ENCODE measurements around the gene JAK1. TPM values are rescaled to one million over a fixed set of nuclear protein-coding genes. Genes with fewer than 3 reads are reported as not detected.

JAK1 gene
- total RNA-seq, 1 experiment from 2014 or later, result 138 TPM

DNA sequence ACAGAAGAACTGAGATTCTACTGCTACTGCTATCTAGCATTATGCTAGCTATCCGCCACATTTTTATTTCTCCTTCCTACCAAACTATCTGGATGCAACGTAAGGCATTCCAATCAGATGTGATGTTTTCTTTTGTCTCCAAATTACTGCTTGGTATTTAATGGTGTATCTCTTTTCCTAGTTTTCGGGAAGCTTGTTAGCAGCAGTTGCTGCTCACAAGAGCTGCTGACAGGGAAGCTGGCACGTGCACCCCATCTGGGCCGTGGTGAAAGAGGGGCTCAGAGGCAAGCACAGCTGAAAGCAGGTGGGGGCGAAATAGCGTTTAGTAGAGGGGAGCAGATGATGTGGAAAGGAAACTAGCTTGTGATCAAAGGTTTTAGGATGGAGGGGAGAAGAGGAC, 57.3 kb downstream of the JAK1 start:
- intact Hi-C loops (cut with micrococcal nuclease; ENCODE audit: unreplicated experiment), result no loop called here
- H3K9me3 ChIP-seq (ENCODE audit: control insufficient read depth, insufficient read depth, low read depth, low read length), result no peaks in the 10 kb centered on the region
- TF ChIP-seq, protein P1, sequence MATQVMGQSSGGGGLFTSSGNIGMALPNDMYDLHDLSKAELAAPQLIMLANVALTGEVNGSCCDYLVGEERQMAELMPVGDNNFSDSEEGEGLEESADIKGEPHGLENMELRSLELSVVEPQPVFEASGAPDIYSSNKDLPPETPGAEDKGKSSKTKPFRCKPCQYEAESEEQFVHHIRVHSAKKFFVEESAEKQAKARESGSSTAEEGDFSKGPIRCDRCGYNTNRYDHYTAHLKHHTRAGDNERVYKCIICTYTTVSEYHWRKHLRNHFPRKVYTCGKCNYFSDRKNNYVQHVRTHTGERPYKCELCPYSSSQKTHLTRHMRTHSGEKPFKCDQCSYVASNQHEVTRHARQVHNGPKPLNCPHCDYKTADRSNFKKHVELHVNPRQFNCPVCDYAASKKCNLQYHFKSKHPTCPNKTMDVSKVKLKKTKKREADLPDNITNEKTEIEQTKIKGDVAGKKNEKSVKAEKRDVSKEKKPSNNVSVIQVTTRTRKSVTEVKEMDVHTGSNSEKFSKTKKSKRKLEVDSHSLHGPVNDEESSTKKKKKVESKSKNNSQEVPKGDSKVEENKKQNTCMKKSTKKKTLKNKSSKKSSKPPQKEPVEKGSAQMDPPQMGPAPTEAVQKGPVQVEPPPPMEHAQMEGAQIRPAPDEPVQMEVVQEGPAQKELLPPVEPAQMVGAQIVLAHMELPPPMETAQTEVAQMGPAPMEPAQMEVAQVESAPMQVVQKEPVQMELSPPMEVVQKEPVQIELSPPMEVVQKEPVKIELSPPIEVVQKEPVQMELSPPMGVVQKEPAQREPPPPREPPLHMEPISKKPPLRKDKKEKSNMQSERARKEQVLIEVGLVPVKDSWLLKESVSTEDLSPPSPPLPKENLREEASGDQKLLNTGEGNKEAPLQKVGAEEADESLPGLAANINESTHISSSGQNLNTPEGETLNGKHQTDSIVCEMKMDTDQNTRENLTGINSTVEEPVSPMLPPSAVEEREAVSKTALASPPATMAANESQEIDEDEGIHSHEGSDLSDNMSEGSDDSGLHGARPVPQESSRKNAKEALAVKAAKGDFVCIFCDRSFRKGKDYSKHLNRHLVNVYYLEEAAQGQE (IDR thresholded peaks at IDR 0.05; ENCODE audit: insufficient read depth in 1 of 2, low read depth in 2 of 2, low read length in 1 of 2), result no peak
- TF ChIP-seq SIN3A (IDR thresholded peaks at IDR 0.05; ENCODE audit: borderline replicate concordance, insufficient read depth, low read depth, low read length) (no peak), POLR2AphosphoS5 (IDR thresholded peaks at IDR 0.05; ENCODE audit: low read depth, low read length) (no peak), TCF7L2 (IDR thresholded peaks at IDR 0.05; ENCODE audit: low read depth, low read length) (no peak)
- TF ChIP-seq, protein P2, sequence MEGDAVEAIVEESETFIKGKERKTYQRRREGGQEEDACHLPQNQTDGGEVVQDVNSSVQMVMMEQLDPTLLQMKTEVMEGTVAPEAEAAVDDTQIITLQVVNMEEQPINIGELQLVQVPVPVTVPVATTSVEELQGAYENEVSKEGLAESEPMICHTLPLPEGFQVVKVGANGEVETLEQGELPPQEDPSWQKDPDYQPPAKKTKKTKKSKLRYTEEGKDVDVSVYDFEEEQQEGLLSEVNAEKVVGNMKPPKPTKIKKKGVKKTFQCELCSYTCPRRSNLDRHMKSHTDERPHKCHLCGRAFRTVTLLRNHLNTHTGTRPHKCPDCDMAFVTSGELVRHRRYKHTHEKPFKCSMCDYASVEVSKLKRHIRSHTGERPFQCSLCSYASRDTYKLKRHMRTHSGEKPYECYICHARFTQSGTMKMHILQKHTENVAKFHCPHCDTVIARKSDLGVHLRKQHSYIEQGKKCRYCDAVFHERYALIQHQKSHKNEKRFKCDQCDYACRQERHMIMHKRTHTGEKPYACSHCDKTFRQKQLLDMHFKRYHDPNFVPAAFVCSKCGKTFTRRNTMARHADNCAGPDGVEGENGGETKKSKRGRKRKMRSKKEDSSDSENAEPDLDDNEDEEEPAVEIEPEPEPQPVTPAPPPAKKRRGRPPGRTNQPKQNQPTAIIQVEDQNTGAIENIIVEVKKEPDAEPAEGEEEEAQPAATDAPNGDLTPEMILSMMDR (IDR thresholded peaks at IDR 0.05), result no peak
- no peaks in the 10 kb centered on the region for H3K36me3 ChIP-seq (ENCODE audit: control insufficient read depth, insufficient read depth, low read length)
- CTCF ChIA-PET, result no interaction called here
- peaks cover 34% of the 10 kb centered on the region for H3K4me1 ChIP-seq (ENCODE audit: control insufficient read depth, insufficient read depth, low read length)
- no peak overlapping the region for H3K4me3 ChIP-seq (ENCODE audit: low read depth in 2 of 2, low read length in 2 of 2)
- POLR2A ChIA-PET, result no interaction called here
- DNase-seq (ENCODE audit: low read depth, low spot score), result no peak
- no TSS peak for BruUV-seq (replicated peaks)
- no peak for ATAC-seq
- no peaks in the 10 kb centered on the region for H3K27me3 ChIP-seq (ENCODE audit: control insufficient read depth, insufficient read depth, low read length)
- in situ Hi-C loops (cut with HindIII; ENCODE audit: low pct_unique_long_range_greater_than_20kb, low sequenced_read_pairs), result no loop called here
- H3K27ac ChIP-seq (ENCODE audit: low read length), result no peak overlapping the region

DNA sequence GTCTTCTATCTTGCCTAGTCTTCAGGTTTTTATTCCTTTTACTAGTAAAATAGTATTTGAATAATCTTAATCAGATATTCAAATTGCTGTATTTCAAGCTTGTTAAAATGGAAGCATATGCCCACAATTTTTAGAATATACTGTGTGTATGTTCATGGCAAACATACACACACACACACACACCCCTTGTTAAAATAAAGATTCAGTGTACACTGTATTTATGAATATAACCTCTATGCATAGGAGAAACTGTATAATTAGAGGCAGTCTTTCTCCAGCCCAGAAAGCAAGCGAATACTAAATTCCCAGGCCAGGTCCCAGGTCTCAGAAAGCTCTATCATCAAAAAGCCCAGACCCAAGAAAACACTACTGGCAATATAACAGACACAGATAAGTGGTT, 57.8 kb downstream of the JAK1 start:
- in situ Hi-C loops (cut with HindIII; ENCODE audit: low pct_unique_long_range_greater_than_20kb, low sequenced_read_pairs) (no loop called here), intact Hi-C loops (cut with micrococcal nuclease; ENCODE audit: unreplicated experiment) (no loop called here)
- Histone ChIP-seq H3K4me1 (ENCODE audit: control insufficient read depth, insufficient read depth, low read length) (peaks cover 30% of the 10 kb centered on the region), H3K9me3 (ENCODE audit: control insufficient read depth, insufficient read depth, low read depth, low read length) (no peaks in the 10 kb centered on the region), H3K27me3 (ENCODE audit: control insufficient read depth, insufficient read depth, low read length) (no peaks in the 10 kb centered on the region), H3K27ac (ENCODE audit: low read length) (no peak overlapping the region), H3K4me3 (ENCODE audit: low read depth in 2 of 2, low read length in 2 of 2) (no peak overlapping the region), H3K36me3 (ENCODE audit: control insufficient read depth, insufficient read depth, low read length) (no peaks in the 10 kb centered on the region)
- BruUV-seq (replicated peaks), result no TSS peak
- CTCF ChIA-PET, result no interaction called here
- POLR2A ChIA-PET, result no interaction called here
- TF ChIP-seq TCF7L2 (IDR thresholded peaks at IDR 0.05; ENCODE audit: low read depth, low read length), result no peak
- no peak for TF ChIP-seq SIN3A (IDR thresholded peaks at IDR 0.05; ENCODE audit: borderline replicate concordance, insufficient read depth, low read depth, low read length)
- no peak for TF ChIP-seq POLR2AphosphoS5 (IDR thresholded peaks at IDR 0.05; ENCODE audit: low read depth, low read length)
- TF ChIP-seq, protein P2 (IDR thresholded peaks at IDR 0.05), result no peak
- TF ChIP-seq, protein P1 (IDR thresholded peaks at IDR 0.05; ENCODE audit: insufficient read depth in 1 of 2, low read depth in 2 of 2, low read length in 1 of 2), result no peak
- DNase-seq (ENCODE audit: low read depth, low spot score) (no peak), ATAC-seq (no peak)

All from Panc1 (cell line).